Coronary artery (tissue), 2 donors: ENCODE results near the gene SIX6.

Experiments
- DNase-seq: peaks from one replicate; pipeline ENCODE4 v3.0.0-alpha.2; 2017; ENCODE audit warnings: low spot score
- H3K27ac ChIP-seq, 2 donors: fragments of 200-600 bp; sonication (generic); one replicate each; pipeline ENCODE4 v1.5.1; 2016 to 2019
- H3K4me3 ChIP-seq: fragments of 200-600 bp; sonication (generic); 2 replicates; pipeline ENCODE4 v1.5.1; 2016; ENCODE audit warnings: mild to moderate bottlenecking, moderate library complexity
- CTCF ChIP-seq: fragments of 200-600 bp; sonication (generic); IDR thresholded peaks from one replicate; pipeline ENCODE4 v1.5.1; 2019; ENCODE audit warnings: antibody characterized with exemption

SIX6 gene

GRCh38 chr14:60561845-60562746 lies 53.1 kb downstream of the SIX6 start:
- DNase-seq, result no peak
- no peak overlapping the region for H3K27ac ChIP-seq

More at GRCh38 chr14:60561845-60562746, 53.1 kb downstream of the SIX6 start:
- no peak overlapping the region for H3K4me3 ChIP-seq
- TF ChIP-seq CTCF, result no peak
